BLaER1 treated with 17β-estradiol and CSF1 and Interleukin-3, amounts not matched to agents 10 nM and 100 nM (cell line): ENCODE measurements around the gene MSI2.

Experiments used
- H3K27ac ChIP-seq, 11 experiments: shearing (Covaris generic); formaldehyde crosslinking; 2 replicates each; pipeline ENCODE4 v1.8.1; 2022
- H3K27me3 ChIP-seq, 11 experiments: shearing (Covaris generic); formaldehyde crosslinking; 2 replicates each; pipeline ENCODE4 v1.8.1; 2022
- H3K36me3 ChIP-seq, 11 experiments: shearing (Covaris generic); formaldehyde crosslinking; 2 replicates each; pipeline ENCODE4 v1.8.1; 2022
- H3K4me1 ChIP-seq, 10 experiments: shearing (Covaris generic); formaldehyde crosslinking; 2 replicates each; pipeline ENCODE4 v1.8.1; 2022
- H3K4me2 ChIP-seq, 11 experiments: shearing (Covaris generic); formaldehyde crosslinking; 2 replicates each; pipeline ENCODE4 v1.8.1; 2022
- H3K4me3 ChIP-seq, 10 experiments: shearing (Covaris generic); formaldehyde crosslinking; 2 replicates each; pipeline ENCODE4 v1.8.1; 2022
- H3K9ac ChIP-seq, 11 experiments: shearing (Covaris generic); formaldehyde crosslinking; 2 replicates each; pipeline ENCODE4 v1.8.1; 2022
- H3K9me3 ChIP-seq, 11 experiments: shearing (Covaris generic); formaldehyde crosslinking; replicated peaks in 1 of 11; 2 replicates each; pipeline ENCODE4 v1.8.1; 2022
- H4K20me1 ChIP-seq, 11 experiments: shearing (Covaris generic); formaldehyde crosslinking; 2 replicates each; pipeline ENCODE4 v1.8.1; 2022
- Cebpa-rat ChIP-seq, 11 experiments: shearing (Covaris generic); IDR thresholded peaks; 2 replicates each; pipeline ENCODE4 v1.8.1; 2022

MSI2 gene

DNA sequence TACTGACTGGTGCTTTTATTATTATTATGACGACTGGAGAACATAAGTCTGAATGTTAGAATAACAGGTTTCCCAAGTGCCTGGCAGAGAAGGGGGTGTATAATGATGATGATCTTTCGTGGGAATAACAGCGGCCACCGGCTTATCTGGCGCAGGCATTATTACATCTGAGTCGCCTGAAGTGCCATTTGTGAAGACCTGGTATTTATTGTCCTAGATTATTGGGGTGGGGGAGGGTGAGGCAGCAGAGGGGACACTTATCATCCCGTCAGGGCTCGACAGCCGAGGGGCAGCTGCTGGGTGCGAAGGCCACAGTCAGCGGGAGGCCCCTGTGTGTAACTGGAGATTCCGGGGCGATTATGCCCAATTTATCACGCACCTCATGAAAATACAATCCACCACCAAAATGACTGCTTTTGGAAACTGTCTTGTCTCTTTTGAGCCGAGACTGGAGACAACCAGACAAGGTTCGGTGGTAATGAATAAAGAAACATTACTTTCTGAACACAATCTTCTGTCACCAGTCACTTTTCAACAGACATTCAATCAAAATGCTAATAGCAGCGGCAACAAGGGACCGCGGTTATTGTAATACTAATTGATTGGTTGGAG lies 289.5 kb downstream of the MSI2 start:
- peaks cover 0 to 9% (median 0%) of the 10 kb centered on the region in 11 experiments; a peak in 4 of 22 replicates for H4K20me1 ChIP-seq
- H3K4me3 ChIP-seq, result no peak overlapping the region
- no peak overlapping the region for H3K9ac ChIP-seq
- H3K27me3 ChIP-seq, result no peaks in the 10 kb centered on the region
- no peak for TF ChIP-seq Cebpa-rat (IDR thresholded peaks at IDR 0.05)
- H3K4me1 ChIP-seq, result peaks cover 30 to 99% (median 95%) of the 10 kb centered on the region in 10 experiments
- H3K9me3 ChIP-seq, result no peaks in the 10 kb centered on the region
- H3K27ac ChIP-seq, result peak overlapping the region in 2 of 11 experiments; percentile 87 to 90; a peak in 3 of 22 replicates
- peak overlapping the region in 5 of 11 experiments; percentile 90 to 96 (median 96); a peak in 10 of 22 replicates for H3K4me2 ChIP-seq
- H3K36me3 ChIP-seq, result peaks cover 0 to 30% (median 0%) of the 10 kb centered on the region in 11 experiments; a peak in 6 of 22 replicates

DNA sequence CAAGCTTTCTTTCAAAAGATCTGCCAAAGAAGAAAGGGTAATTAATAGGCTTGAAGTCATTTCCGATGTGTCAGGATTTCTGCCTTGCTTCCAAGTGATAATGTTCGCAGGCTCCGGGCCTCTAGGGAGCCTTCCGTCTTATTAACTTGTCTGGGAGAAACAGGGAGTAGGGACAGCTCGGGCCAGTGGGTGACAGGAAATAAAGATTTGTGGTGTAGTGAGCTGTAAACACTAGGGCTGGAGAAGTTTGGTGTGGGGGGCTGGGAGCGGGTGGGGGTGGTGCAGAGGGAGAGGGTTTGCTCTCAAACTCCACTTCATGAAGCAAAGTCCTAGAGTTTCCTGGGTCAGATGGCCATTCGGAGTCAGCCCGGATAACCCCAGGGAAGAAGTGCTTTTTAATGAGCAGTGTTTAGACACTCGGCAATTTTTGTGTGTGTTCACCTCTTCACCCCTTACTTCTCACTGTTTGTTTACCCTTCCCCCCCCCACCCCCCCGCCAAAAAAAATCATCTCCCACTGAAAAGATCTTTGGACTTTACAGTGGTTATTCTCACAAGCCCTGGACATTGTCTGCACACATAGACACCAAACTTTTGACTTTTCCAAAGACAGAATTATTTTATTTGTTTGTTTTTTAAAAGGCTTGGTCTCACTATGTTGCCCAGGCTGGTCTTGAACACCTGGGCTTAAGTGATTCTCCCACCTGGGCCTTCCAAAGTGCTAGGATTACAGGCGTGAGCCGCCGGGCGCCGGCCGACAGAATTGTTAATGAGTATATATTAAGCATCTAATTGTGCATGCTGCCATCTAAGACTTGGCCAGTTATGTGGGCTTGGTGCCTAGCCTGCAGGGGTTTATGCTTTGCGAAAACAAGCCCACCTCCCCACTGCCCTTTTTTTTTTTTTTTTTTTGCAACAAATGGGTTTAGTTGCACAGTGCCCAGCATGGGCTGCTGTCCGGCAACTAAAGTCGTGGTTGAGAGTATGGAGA lies 292.4 kb downstream of the MSI2 start:
- H3K9me3 ChIP-seq, result no peaks in the 10 kb centered on the region
- peak overlapping the region in 8 of 11 experiments; percentile 41 to 85 (median 72); a peak in 16 of 22 replicates for H3K9ac ChIP-seq
- peak overlapping the region in 5 of 10 experiments; percentile 9 to 65 (median 56); a peak in 8 of 20 replicates for H3K4me3 ChIP-seq
- peak overlapping the region in 10 of 11 experiments; percentile 2 to 94 (median 88); a peak in 18 of 22 replicates for H3K27ac ChIP-seq
- peaks cover 0 to 18% (median 0%) of the 10 kb centered on the region in 11 experiments; a peak in 4 of 22 replicates for H3K36me3 ChIP-seq
- peaks cover 58 to 99% (median 94%) of the 10 kb centered on the region in 10 experiments for H3K4me1 ChIP-seq
- peaks cover 0 to 9% (median 0%) of the 10 kb centered on the region in 11 experiments; a peak in 6 of 22 replicates for H4K20me1 ChIP-seq
- TF ChIP-seq Cebpa-rat (IDR thresholded peaks at IDR 0.05), result no peak
- peak overlapping the region; percentile 87 to 97 (median 94) for H3K4me2 ChIP-seq
- 0 out of 22 replicates have a peak, but pooled peaks cover 0 to 7% (median 0%) of the 10 kb centered on the region in 11 experiments for H3K27me3 ChIP-seq

DNA sequence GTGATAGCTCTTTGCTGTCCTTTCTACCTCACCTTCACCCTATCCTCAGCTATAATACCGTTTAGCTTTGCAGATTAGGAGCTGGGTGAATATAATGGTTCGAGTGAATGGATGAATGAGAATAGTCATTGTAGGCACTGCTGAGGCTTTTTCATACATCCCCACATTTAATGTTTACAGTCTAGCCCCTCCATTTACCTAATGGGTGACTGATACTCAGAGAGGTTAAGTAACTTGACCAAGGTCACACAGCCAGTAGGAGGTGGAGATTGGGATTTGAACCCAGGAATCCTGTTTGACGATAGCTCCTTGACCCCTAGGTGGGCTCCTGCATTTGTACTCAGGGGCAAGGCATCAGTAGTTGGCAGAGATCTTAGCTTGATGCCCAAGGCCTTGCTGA lies 293.1 kb downstream of the MSI2 start:
- H4K20me1 ChIP-seq, result peaks cover 0 to 11% (median 0%) of the 10 kb centered on the region in 11 experiments; a peak in 6 of 22 replicates
- TF ChIP-seq Cebpa-rat (IDR thresholded peaks at IDR 0.05), result no peak
- peak overlapping the region in 7 of 11 experiments; percentile 65 to 85 (median 73); a peak in 15 of 22 replicates for H3K9ac ChIP-seq
- H3K4me2 ChIP-seq, result peak overlapping the region; percentile 87 to 97 (median 94)
- peak overlapping the region in 4 of 10 experiments; percentile 46 to 65 (median 59); a peak in 5 of 20 replicates for H3K4me3 ChIP-seq
- peaks cover 0 to 15% (median 0%) of the 10 kb centered on the region in 11 experiments; a peak in 4 of 22 replicates for H3K36me3 ChIP-seq
- no peaks in the 10 kb centered on the region for H3K9me3 ChIP-seq
- peak overlapping the region in 9 of 11 experiments; percentile 0 to 94 (median 90); a peak in 14 of 22 replicates for H3K27ac ChIP-seq
- peaks cover 64 to 99% (median 94%) of the 10 kb centered on the region in 10 experiments for H3K4me1 ChIP-seq
- H3K27me3 ChIP-seq, result peaks cover 0 to 8% (median 0%) of the 10 kb centered on the region in 11 experiments; a peak in 1 of 22 replicates

DNA sequence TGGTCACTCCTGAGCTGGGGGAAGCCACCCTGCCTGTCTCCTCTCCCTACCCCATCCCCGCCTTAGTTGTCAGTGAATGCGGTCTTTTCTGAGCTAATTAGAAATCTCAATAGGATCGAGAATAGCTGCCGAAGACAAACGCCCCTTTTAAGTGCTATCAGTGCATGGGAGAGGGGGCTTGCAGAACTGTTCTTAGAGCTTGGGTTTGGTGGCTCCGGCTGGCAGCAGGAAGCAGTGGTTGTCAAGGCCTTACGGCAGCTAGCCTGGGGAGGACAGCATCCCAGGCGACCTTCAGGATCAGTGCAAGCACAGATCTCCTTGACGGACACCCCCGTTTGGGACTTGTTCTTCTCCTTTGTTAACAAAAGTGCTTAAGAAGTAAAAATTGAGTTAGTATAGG lies 293.7 kb downstream of the MSI2 start:
- peak overlapping the region in 9 of 11 experiments; percentile 15 to 85 (median 70); a peak in 16 of 22 replicates for H3K9ac ChIP-seq
- peaks cover 0 to 13% (median 0%) of the 10 kb centered on the region in 11 experiments; a peak in 4 of 22 replicates for H3K36me3 ChIP-seq
- peak overlapping the region; percentile 87 to 97 (median 94) for H3K4me2 ChIP-seq
- H3K4me3 ChIP-seq, result peak overlapping the region in 6 of 10 experiments; percentile 6 to 65 (median 51); a peak in 6 of 20 replicates
- TF ChIP-seq Cebpa-rat (IDR thresholded peaks at IDR 0.05), result no peak
- no peaks in the 10 kb centered on the region for H3K9me3 ChIP-seq
- H3K27me3 ChIP-seq, result peaks cover 0 to 8% (median 0%) of the 10 kb centered on the region in 11 experiments; a peak in 1 of 22 replicates
- peaks cover 70 to 99% (median 94%) of the 10 kb centered on the region in 10 experiments for H3K4me1 ChIP-seq
- peak overlapping the region in 9 of 11 experiments; percentile 0 to 94 (median 90); a peak in 16 of 22 replicates for H3K27ac ChIP-seq
- H4K20me1 ChIP-seq, result peaks cover 0 to 14% (median 0%) of the 10 kb centered on the region in 11 experiments; a peak in 6 of 22 replicates

DNA sequence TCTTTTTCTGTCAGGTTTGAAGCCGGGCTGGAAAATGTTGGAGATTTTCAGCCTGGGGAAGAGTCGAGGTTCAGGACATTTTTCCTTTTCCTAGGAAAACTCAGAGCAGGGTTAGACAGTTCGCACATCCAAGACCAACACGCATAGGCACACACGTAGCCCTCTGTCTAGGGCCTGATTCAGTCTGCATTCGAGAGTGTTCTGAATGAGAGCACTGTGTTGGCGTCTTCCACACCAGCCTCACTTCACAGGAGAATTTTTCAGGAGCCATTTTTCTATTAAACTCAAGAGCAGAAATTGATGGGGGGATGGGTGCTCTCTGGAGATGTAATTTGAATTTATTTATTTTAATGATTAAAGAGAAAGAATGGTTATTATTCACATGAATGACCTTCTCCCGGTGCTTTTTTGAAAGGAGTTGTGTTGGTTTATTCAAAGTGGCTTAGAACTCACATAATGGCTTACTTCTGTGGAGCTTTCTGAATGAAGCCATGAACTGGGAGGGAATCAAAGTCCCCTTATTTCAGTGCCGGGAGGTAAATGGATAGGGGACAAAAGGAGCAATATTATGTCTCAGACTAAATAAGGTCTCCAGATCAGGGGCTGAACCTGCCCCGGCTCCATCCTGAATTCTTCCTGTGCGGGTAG lies 294.5 kb downstream of the MSI2 start:
- Histone ChIP-seq H3K4me3 (peak overlapping the region in 8 of 10 experiments; percentile 6 to 65 (median 38); a peak in 12 of 20 replicates), H3K9ac (peak overlapping the region in 9 of 11 experiments; percentile 15 to 85 (median 70); a peak in 17 of 22 replicates), H3K4me1 (peaks cover 76 to 99% (median 96%) of the 10 kb centered on the region in 10 experiments), H3K4me2 (peak overlapping the region; percentile 87 to 97 (median 94)), H3K27me3 (peaks cover 0 to 8% (median 0%) of the 10 kb centered on the region in 11 experiments; a peak in 1 of 22 replicates), H3K36me3 (peaks cover 0 to 5% (median 0%) of the 10 kb centered on the region in 11 experiments; a peak in 1 of 22 replicates), H4K20me1 (peaks cover 0 to 14% (median 0%) of the 10 kb centered on the region in 11 experiments; a peak in 6 of 22 replicates), H3K27ac (peak overlapping the region in 9 of 11 experiments; percentile 8 to 94 (median 90); a peak in 16 of 22 replicates), H3K9me3 (no peaks in the 10 kb centered on the region)
- TF ChIP-seq Cebpa-rat (IDR thresholded peaks at IDR 0.05), result no peak

DNA sequence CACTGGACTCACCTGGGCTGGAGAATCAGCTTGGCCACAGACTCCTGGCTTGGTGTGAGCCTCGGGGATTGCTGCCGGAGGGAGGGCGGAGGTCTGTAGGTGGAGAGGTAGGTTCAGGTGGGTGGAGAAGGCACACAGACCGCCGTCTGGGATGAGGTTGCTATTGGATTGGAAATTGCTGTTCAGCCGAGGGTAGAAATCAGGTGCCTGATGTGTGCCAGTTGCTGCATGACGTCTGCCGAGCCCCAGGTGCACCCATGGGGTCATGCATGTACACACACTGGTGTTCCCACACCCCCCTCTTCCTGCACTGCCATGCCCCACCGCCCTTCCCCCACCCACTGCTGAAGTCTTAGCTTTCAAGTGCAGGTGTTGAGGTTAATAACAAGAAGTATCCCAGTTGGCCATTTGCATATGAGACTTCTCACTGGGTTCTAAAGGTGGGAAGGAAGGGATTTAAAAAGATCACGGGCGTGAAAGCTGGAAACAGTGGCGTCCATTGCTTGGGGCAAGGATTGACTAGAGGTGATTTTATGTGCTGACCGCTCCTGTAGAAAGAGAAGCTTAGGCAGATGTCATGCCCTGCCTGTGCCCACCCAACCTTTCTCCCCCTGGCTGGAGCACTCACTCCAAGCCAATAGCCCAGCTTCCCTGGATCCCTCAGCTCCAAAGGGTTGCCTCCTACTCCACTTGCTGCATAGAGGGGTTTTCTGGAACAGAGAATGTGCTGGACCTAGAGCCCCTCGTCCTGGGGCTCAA lies 295.2 kb downstream of the MSI2 start:
- Histone ChIP-seq H3K27ac (peak overlapping the region in 10 of 11 experiments; percentile 9 to 94 (median 88); a peak in 19 of 22 replicates), H3K9me3 (no peaks in the 10 kb centered on the region), H3K4me3 (peak overlapping the region in 7 of 10 experiments; percentile 24 to 65 (median 46); a peak in 12 of 20 replicates), H3K9ac (peak overlapping the region in 8 of 11 experiments; percentile 58 to 85 (median 72); a peak in 16 of 22 replicates), H3K36me3 (no peaks in the 10 kb centered on the region; a peak in 1 of 22 replicates), H3K4me1 (peaks cover 83 to 100% (median 98%) of the 10 kb centered on the region in 10 experiments), H4K20me1 (peaks cover 0 to 15% (median 0%) of the 10 kb centered on the region in 11 experiments; a peak in 6 of 22 replicates), H3K27me3 (peaks cover 0 to 8% (median 0%) of the 10 kb centered on the region in 11 experiments; a peak in 1 of 22 replicates), H3K4me2 (peak overlapping the region; percentile 87 to 97 (median 94))
- TF ChIP-seq Cebpa-rat (IDR thresholded peaks at IDR 0.05), result no peak
